Small intestine (tissue), 7 donors: ENCODE measurements around the gene CDH23. TPM values are rescaled to one million over a fixed set of nuclear protein-coding genes. Genes with fewer than 3 reads are reported as not detected.

ENCODE experiments used
- DNase-seq, 2 donors: peaks; one replicate each; pipeline versions ENCODE4 v3.0.0 to v3.0.0-alpha.2; 2013
- FAIRE-seq: peaks from 2 replicates; lab custom pipeline; 2012; peaks lifted over from hg19 to GRCh38; lab: Jason Lieb, UNC
- H3K27ac ChIP-seq, 3 donors: one replicate each; pipeline ENCODE4 v1.5.1; 2013; ENCODE audit warnings: low read length in 2 of 3, mild to moderate bottlenecking in 2 of 3, control low read depth in 1 of 3, inconsistent platforms in 1 of 3, low read depth in 1 of 3, moderate library complexity in 1 of 3
- H3K27me3 ChIP-seq, 3 donors: one replicate each; pipeline ENCODE4 v1.6.1; 2013; ENCODE audit warnings: low read length in 3 of 3, inconsistent platforms in 1 of 3; ENCODE audit not compliant: control insufficient read depth in 3 of 3, insufficient read depth in 3 of 3
- H3K36me3 ChIP-seq, 3 donors: one replicate each; pipeline ENCODE4 v1.6.1; 2013; ENCODE audit warnings: low read length in 3 of 3, inconsistent platforms in 1 of 3, low read depth in 1 of 3, mild to moderate bottlenecking in 1 of 3, moderate library complexity in 1 of 3; ENCODE audit not compliant: control insufficient read depth in 3 of 3, insufficient read depth in 2 of 3
- H3K4me1 ChIP-seq, 3 donors: one replicate each; pipeline ENCODE4 v1.6.1; 2013; ENCODE audit warnings: low read length in 2 of 3, inconsistent platforms in 1 of 3, low read depth in 1 of 3, mild to moderate bottlenecking in 1 of 3, moderate library complexity in 1 of 3; ENCODE audit not compliant: control insufficient read depth in 3 of 3, insufficient read depth in 2 of 3
- H3K4me3 ChIP-seq, 3 donors: one replicate each; pipeline ENCODE4 v1.5.1; 2013; ENCODE audit warnings: low read length in 3 of 3, control low read depth in 1 of 3, inconsistent platforms in 1 of 3, low read depth in 1 of 3, mild to moderate bottlenecking in 1 of 3, moderate library complexity in 1 of 3
- H3K9me3 ChIP-seq, 2 donors: one replicate each; pipeline ENCODE4 v1.6.1; 2013; ENCODE audit warnings: low read depth in 1 of 2, low read length in 1 of 2; ENCODE audit not compliant: control insufficient read depth in 2 of 2, insufficient read depth in 1 of 2
- WGBS, 3 donors: extraction: QIAGEN DNeasy Blood & Tissue Kit; methylation state at CpG; one replicate each; pipeline ENCODE4 v1.1.7; 2013; 5-methylcytosine and 5-hydroxymethylcytosine counted together
- polyA plus RNA-seq, 4 donors: library from polyadenylated mRNA; stranded (reverse) in 3 of 4; unstranded in 1 of 4; fragments of 200-250 nt in 3 of 4; fragments of 120-200 nt in 1 of 4; gene quantifications; one replicate each; pipeline versions ENCODE4 v1.2.1 to v1.2.3, GENCODE V29; 2013
- donor health status: healthy with polysubstance abuse.
- donor health status: control.
- donor health status: control.
- donor health status: Bipolar disorder and iron deficiency.
- donor health status: healthy.

Gene CDH23
- polyA plus RNA-seq, 4 donors, result 0.89 to 2.5 (median 1.6) TPM

GRCh38 chr10:71765176-71765904 lies 368.6 kb downstream of the CDH23 start:
- Histone ChIP-seq H3K9me3 (no peaks in the 10 kb centered on the region), H3K4me3 (no peak overlapping the region), H3K27ac (peak overlapping the region; percentile 87 to 93 (median 90)), H3K27me3 (no peaks in the 10 kb centered on the region), H3K4me1 (peaks cover 14 to 73% (median 28%) of the 10 kb centered on the region in 3 donors), H3K36me3 (peaks cover 0 to 51% (median 2%) of the 10 kb centered on the region in 3 donors)
- 60 to 69% (median 62%) methylated on average over 8 of the region's 8 CpGs for WGBS, 3 donors
- DNase-seq (no peak), FAIRE-seq (no peak)

- Histone ChIP-seq H3K27me3 (no peaks in the 10 kb centered on the region), H3K4me1 (peaks cover 13 to 73% (median 32%) of the 10 kb centered on the region in 3 donors), H3K9me3 (no peaks in the 10 kb centered on the region), H3K36me3 (peaks cover 0 to 51% (median under 1%) of the 10 kb centered on the region in 3 donors), H3K27ac (peak overlapping the region; percentile 87 to 93 (median 90)), H3K4me3 (no peak overlapping the region)
- FAIRE-seq, result no peak
- no peak for DNase-seq
- WGBS, 3 donors, result 74 to 79% (median 78%) methylated on average over 22 of the region's 22 CpGs
Observed at GRCh38 chr10:71765906-71766716, 369.4 kb downstream of the CDH23 start.

DNA sequence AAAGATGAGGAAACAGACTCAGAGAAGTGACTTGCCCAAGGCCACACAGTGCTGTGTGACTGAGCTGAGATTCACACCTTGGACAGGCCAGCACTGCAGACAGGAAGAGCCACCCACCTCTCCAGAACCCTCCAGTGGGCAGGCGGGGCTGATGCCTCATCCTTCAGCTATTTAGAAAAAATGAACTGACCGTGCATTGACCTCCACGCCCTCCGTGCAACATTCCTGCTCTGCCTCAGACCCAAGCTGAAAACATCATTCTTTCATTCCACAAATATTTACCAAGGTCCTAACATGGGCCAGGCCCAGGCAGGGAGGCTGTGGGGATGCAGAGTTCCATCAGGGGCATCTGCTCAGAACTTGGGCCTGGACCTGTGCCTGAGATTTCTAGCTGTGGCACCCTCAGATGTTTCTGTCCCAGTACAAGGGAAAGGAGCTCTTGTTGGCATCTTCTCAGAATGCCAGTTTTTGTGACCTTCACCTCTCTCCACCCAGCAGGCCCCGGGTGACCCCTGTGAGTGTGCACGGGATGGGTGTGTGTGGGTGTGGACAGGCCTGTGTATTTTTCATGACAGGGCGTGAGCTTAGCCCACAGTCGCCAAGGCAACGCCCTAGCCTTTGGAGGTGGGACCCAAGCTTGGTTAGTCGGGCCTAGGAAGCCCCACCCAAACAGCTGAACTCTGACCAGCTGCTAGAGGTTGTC lies 370.1 kb downstream of the CDH23 start:
- Histone ChIP-seq H3K9me3 (no peaks in the 10 kb centered on the region), H3K4me1 (peaks cover 18 to 77% (median 32%) of the 10 kb centered on the region in 3 donors), H3K36me3 (peaks cover 0 to 47% (median 0%) of the 10 kb centered on the region in 3 donors), H3K27me3 (no peaks in the 10 kb centered on the region), H3K27ac (peak overlapping the region; percentile 87 to 94 (median 93)), H3K4me3 (no peak overlapping the region)
- FAIRE-seq (no peak), DNase-seq (peak; percentile 97 to 100)
- WGBS, 3 donors, result 19 to 24% (median 20%) methylated on average over 10 of the region's 10 CpGs

DNA sequence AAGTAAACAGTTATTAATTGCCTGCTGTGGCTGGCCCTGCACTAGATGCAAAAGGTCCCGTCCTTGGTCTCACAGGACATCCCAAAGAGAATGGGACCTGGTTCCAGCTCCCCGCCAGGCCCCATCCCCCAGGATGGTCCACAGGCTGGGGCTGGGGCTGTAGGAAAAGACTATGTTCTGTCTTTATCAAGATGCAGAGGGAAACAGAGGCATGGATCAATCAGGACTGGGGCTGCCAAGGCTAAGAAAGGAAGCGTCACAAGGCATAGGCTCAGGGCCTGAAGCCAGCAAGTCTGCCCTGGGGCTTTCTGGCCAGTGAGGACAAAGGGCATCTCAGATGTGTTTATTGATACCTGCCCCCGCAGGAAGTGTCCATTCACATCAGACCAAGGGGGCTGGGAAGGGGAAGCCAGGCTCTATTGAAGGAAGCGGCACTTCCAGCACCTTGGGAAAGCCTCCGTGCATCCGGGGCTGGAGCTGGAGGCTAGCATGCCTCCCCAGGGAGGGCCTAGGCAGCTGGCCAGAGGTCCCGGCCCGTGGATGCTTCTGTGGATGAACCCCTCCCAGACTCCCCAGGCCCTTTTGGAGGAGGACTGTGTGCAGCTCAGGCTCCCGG lies 370.8 kb downstream of the CDH23 start:
- 17 to 32% (median 23%) methylated on average over 10 of the region's 10 CpGs for WGBS, 3 donors
- Histone ChIP-seq H3K4me1 (peaks cover 19 to 79% (median 32%) of the 10 kb centered on the region in 3 donors), H3K36me3 (peaks cover 0 to 46% (median 0%) of the 10 kb centered on the region in 3 donors), H3K27ac (peak overlapping the region; percentile 87 to 94 (median 93)), H3K4me3 (no peak overlapping the region), H3K27me3 (no peaks in the 10 kb centered on the region), H3K9me3 (no peaks in the 10 kb centered on the region)
- no peak for FAIRE-seq
- peak in 1 of 2 donors; percentile 89 for DNase-seq

DNA sequence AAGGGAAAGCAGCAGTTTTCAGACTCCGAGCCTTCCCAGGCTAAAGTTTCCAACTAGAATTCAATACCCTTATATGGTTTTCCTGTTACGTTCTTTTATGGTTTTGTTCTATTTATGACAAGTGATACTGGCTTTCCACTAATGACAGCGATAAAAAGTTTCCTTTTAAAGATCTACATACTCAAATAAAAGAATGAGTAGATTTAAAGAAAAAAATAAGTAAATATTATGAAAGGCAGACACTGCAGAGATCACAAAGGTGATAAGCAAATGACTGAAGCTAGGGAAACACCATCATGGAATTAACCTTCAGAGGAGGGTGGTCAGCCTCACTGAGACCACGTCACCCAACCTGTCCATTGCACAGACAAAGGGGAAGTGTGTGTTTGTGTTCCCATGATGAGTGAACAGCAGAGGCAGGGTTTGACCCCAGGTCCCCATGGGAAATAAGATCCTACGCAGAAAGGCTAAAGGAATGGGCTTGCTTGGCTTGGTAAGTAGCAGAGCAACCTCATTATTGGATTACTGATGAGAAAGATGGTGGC lies 372.6 kb downstream of the CDH23 start:
- Histone ChIP-seq H3K27me3 (no peaks in the 10 kb centered on the region), H3K4me3 (no peak overlapping the region), H3K4me1 (peaks cover 19 to 90% (median 32%) of the 10 kb centered on the region in 3 donors), H3K9me3 (no peaks in the 10 kb centered on the region), H3K36me3 (peaks cover 0 to 40% (median 0%) of the 10 kb centered on the region in 3 donors), H3K27ac (peak overlapping the region; percentile 79 to 98 (median 96))
- FAIRE-seq, result no peak
- WGBS, 3 donors, result 21 to 31% (median 23%) methylated on average over 5 of the region's 5 CpGs
- peak in 1 of 2 donors; percentile 71 for DNase-seq

GRCh38 chr10:71770255-71770654 lies 373.5 kb downstream of the CDH23 start:
- FAIRE-seq, result no peak
- DNase-seq, result no peak
- Histone ChIP-seq H3K27ac (peak overlapping the region; percentile 79 to 98 (median 96)), H3K27me3 (no peaks in the 10 kb centered on the region), H3K4me1 (peaks cover 17 to 86% (median 29%) of the 10 kb centered on the region in 3 donors), H3K9me3 (no peaks in the 10 kb centered on the region), H3K36me3 (peaks cover 0 to 31% (median 0%) of the 10 kb centered on the region in 3 donors), H3K4me3 (no peak overlapping the region)
- WGBS, 3 donors, result 91 to 97% (median 93%) methylated on average over 3 of the region's 3 CpGs

- WGBS, 3 donors, result 80 to 86% (median 80%) methylated on average over 3 of the region's 3 CpGs
- Histone ChIP-seq H3K27ac (peak overlapping the region in 2 of 3 donors; percentile 79 to 98), H3K4me3 (peak overlapping the region in 1 of 3 donors; percentile 98), H3K9me3 (no peaks in the 10 kb centered on the region), H3K36me3 (peaks cover 0 to 25% (median 0%) of the 10 kb centered on the region in 3 donors), H3K27me3 (no peaks in the 10 kb centered on the region), H3K4me1 (peaks cover 17 to 80% (median 29%) of the 10 kb centered on the region in 3 donors)
- FAIRE-seq (no peak), DNase-seq (no peak)
Observed at GRCh38 chr10:71770789-71771188, 374.1 kb downstream of the CDH23 start.
